Nephron progenitor cell (in vitro differentiated cells): Measurements from ENCODE around the gene SLC2A10.
A peak's percentile ranks its signal among the peaks of the same experiment; 100 is the strongest.

ENCODE experiments used
- DNase-seq: peaks from one replicate; pipeline ENCODE4 v3.0.0; 2021
- H3K27ac Mint-ChIP-seq: 2 replicates; pipeline ENCODE4 v1.8.0; 2021; ENCODE audit warnings: mild to moderate bottlenecking, moderate library complexity, mixed read lengths
- H3K27me3 Mint-ChIP-seq: 2 replicates; pipeline ENCODE4 v1.8.0; 2021; ENCODE audit warnings: mild to moderate bottlenecking, low read depth, mixed read lengths; ENCODE audit not compliant: poor library complexity
- H3K36me3 Mint-ChIP-seq: 2 replicates; pipeline ENCODE4 v1.8.0; 2021; ENCODE audit warnings: low read depth, mixed read lengths
- H3K4me1 Mint-ChIP-seq: 2 replicates; pipeline ENCODE4 v1.8.0; 2021; ENCODE audit warnings: mixed read lengths
- H3K4me3 Mint-ChIP-seq: 2 replicates; pipeline ENCODE4 v1.8.0; 2021; ENCODE audit warnings: mild to moderate bottlenecking, moderate library complexity, mixed read lengths
- H3K9me3 Mint-ChIP-seq: 2 replicates; pipeline ENCODE4 v1.8.0; 2021; ENCODE audit warnings: mild to moderate bottlenecking, moderate library complexity, mixed read lengths
- TF ChIP-seq, protein P1 (sequence below): fragments of 200-600 bp; sonication (generic); IDR thresholded peaks from 2 replicates; pipeline ENCODE4 v1.5.0; 2021; ENCODE audit warnings: antibody characterized with exemption

The SLC2A10 gene

DNA sequence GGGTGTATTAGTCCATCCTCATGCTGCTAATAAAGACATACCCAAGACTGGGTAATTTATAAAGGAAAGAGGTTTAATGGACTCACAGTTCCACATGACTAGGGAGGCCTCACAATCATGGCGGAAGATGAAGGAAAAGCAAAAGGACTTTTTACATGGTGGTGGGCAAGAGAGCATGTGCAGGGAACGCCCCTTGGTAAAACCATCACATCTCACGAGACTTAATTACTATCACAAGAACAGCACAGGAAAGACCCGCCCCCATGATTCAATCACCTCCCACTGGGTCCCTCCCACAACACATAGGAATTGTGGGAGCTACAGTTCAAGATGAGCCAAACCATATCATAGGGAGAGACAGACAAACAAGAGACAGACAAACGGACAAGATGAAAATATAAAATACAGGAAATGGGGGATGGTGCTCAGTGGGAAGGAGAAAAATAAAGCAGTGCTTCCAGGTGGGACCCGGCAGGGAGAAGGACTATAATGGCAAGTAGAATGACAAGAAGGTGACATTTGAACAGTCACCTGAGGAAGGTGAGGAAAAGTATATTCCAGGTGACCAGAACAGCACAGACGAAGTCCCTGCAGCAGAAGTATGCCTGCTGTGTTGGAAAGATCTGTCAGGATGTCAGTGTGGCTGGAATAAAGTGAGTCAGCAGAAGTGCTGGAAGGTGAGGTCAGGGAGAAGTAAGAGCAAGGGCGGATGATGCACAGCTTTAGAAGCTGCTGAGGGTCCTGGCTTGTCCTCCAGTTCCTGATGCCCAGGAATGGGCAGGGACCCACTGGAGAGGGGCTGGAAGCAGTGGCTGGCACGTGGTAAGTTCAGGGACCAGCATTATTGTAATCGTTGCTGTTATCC is 61.1 kb downstream of the SLC2A10 start:
- H3K9me3 Mint-ChIP-seq = no peaks in the 10 kb centered on the region
- H3K27ac Mint-ChIP-seq = no peak overlapping the region
- no peak for DNase-seq
- TF ChIP-seq, protein P1, sequence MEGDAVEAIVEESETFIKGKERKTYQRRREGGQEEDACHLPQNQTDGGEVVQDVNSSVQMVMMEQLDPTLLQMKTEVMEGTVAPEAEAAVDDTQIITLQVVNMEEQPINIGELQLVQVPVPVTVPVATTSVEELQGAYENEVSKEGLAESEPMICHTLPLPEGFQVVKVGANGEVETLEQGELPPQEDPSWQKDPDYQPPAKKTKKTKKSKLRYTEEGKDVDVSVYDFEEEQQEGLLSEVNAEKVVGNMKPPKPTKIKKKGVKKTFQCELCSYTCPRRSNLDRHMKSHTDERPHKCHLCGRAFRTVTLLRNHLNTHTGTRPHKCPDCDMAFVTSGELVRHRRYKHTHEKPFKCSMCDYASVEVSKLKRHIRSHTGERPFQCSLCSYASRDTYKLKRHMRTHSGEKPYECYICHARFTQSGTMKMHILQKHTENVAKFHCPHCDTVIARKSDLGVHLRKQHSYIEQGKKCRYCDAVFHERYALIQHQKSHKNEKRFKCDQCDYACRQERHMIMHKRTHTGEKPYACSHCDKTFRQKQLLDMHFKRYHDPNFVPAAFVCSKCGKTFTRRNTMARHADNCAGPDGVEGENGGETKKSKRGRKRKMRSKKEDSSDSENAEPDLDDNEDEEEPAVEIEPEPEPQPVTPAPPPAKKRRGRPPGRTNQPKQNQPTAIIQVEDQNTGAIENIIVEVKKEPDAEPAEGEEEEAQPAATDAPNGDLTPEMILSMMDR = no peak
- H3K4me3 Mint-ChIP-seq = no peak overlapping the region
- peaks cover 6% of the 10 kb centered on the region for H3K4me1 Mint-ChIP-seq
- H3K36me3 Mint-ChIP-seq = no peaks in the 10 kb centered on the region
- H3K27me3 Mint-ChIP-seq = peaks cover 27% of the 10 kb centered on the region

- H3K4me3 Mint-ChIP-seq = no peak overlapping the region
- H3K9me3 Mint-ChIP-seq = no peaks in the 10 kb centered on the region
- H3K27ac Mint-ChIP-seq = no peak overlapping the region
- TF ChIP-seq, protein P1 = no peak
- H3K36me3 Mint-ChIP-seq = no peaks in the 10 kb centered on the region
- peaks cover 29% of the 10 kb centered on the region for H3K27me3 Mint-ChIP-seq
- no peak for DNase-seq
- peaks cover 12% of the 10 kb centered on the region for H3K4me1 Mint-ChIP-seq
These were observed 61.7 kb downstream of the SLC2A10 start for GRCh38 chr20:46771195-46771588.

DNA sequence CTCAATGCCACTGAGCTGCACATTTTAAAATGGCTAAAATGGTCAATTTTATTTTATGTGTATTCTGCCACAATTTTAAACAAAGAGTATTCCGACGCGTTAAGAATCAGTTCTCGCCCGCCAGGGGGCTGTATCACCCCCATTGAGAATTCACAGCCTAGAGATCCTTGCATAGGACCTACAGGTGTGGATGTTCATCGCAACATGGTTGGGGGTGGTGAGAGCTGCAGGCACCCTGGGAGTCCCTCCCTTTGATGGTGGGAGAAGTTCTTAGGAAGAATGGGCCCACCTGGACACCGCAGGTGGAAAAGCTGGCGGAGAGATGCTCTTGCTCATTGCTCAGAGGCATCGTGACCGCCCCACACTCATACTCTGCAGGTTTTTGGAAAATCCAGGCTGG is 63.5 kb downstream of the SLC2A10 start:
- Mint-ChIP-seq H3K9me3 (no peaks in the 10 kb centered on the region), H3K36me3 (no peaks in the 10 kb centered on the region), H3K4me3 (no peak overlapping the region), H3K27me3 (peaks cover 29% of the 10 kb centered on the region), H3K27ac (no peak overlapping the region), H3K4me1 (peaks cover 25% of the 10 kb centered on the region)
- DNase-seq = no peak
- TF ChIP-seq, protein P1 = peak; percentile 22

GRCh38 chr20:46773680-46774079 is 64.2 kb downstream of the SLC2A10 start:
- Mint-ChIP-seq H3K4me3 (no peak overlapping the region), H3K27ac (no peak overlapping the region), H3K36me3 (no peaks in the 10 kb centered on the region), H3K27me3 (peaks cover 29% of the 10 kb centered on the region), H3K9me3 (no peaks in the 10 kb centered on the region), H3K4me1 (peaks cover 28% of the 10 kb centered on the region)
- no peak for DNase-seq
- TF ChIP-seq, protein P1 = no peak

DNA sequence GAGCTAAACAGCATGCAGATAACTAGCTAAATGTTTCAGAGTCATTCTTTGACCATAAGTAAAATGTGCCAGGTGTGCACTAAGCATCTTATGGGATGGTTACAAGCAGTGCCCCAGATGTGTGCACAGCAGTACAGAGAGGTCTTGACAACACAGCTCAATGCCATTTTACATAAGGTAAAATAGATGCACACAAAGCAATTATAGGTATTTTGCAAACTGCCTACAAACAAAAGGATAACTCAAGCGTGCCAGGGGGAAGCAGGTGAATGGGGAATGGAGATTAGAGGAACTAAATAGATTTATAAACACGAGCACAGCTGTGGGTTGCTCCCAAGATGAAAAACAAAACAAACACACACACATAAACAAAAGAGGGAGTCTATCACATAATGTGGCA is 64.8 kb downstream of the SLC2A10 start:
- H3K27me3 Mint-ChIP-seq = peaks cover 29% of the 10 kb centered on the region
- DNase-seq = no peak
- TF ChIP-seq, protein P1 = no peak
- H3K4me1 Mint-ChIP-seq = peaks cover 24% of the 10 kb centered on the region
- H3K9me3 Mint-ChIP-seq = no peaks in the 10 kb centered on the region
- no peaks in the 10 kb centered on the region for H3K36me3 Mint-ChIP-seq
- no peak overlapping the region for H3K4me3 Mint-ChIP-seq
- H3K27ac Mint-ChIP-seq = no peak overlapping the region
